Subcutaneous abdominal adipose tissue (tissue), 5 donors: ENCODE measurements around the gene AKIRIN2.
"Not testable (repeated sequence)": the region's sequence is repeated elsewhere in the genome, so short reads cannot be mapped to it uniquely, and the experiment has no call there.

Experiments used
- H3K27ac ChIP-seq: one replicate; pipeline ENCODE4 v1.7.0; 2013; ENCODE audit warnings: low read depth, mild to moderate bottlenecking, inconsistent platforms, low read length, moderate library complexity
- H3K27me3 ChIP-seq, 5 donors: one replicate each; pipeline ENCODE4 v1.7.0; 2013; ENCODE audit warnings: low read length in 5 of 5, inconsistent platforms in 1 of 5; ENCODE audit not compliant: control insufficient read depth in 5 of 5, insufficient read depth in 4 of 5
- H3K36me3 ChIP-seq, 5 donors: one replicate each; pipeline ENCODE4 v1.7.0; 2013; ENCODE audit warnings: low read length in 5 of 5; ENCODE audit not compliant: control insufficient read depth in 5 of 5, insufficient read depth in 5 of 5
- H3K4me1 ChIP-seq, 5 donors: one replicate each; pipeline ENCODE4 v1.7.0; 2013; ENCODE audit warnings: low read length in 5 of 5, mild to moderate bottlenecking in 3 of 5, moderate library complexity in 1 of 5; ENCODE audit not compliant: control insufficient read depth in 5 of 5, insufficient read depth in 5 of 5
- H3K4me3 ChIP-seq, 5 donors: one replicate each; pipeline ENCODE4 v1.7.0; 2013; ENCODE audit warnings: low read length in 5 of 5, low read depth in 1 of 5
- H3K9ac ChIP-seq, 5 donors: one replicate each; pipeline ENCODE4 v1.7.0; 2013; ENCODE audit warnings: low read length in 5 of 5, mild to moderate bottlenecking in 4 of 5, moderate library complexity in 3 of 5
- H3K9me3 ChIP-seq, 5 donors: one replicate each; pipeline ENCODE4 v1.7.0; 2013; ENCODE audit warnings: low read length in 5 of 5; ENCODE audit not compliant: control insufficient read depth in 5 of 5
- donor health status: healthy.
- donor health status: healthy.
- donor health status: healthy.
- donor health status: healthy.
- donor health status: healthy.

The AKIRIN2 gene

DNA sequence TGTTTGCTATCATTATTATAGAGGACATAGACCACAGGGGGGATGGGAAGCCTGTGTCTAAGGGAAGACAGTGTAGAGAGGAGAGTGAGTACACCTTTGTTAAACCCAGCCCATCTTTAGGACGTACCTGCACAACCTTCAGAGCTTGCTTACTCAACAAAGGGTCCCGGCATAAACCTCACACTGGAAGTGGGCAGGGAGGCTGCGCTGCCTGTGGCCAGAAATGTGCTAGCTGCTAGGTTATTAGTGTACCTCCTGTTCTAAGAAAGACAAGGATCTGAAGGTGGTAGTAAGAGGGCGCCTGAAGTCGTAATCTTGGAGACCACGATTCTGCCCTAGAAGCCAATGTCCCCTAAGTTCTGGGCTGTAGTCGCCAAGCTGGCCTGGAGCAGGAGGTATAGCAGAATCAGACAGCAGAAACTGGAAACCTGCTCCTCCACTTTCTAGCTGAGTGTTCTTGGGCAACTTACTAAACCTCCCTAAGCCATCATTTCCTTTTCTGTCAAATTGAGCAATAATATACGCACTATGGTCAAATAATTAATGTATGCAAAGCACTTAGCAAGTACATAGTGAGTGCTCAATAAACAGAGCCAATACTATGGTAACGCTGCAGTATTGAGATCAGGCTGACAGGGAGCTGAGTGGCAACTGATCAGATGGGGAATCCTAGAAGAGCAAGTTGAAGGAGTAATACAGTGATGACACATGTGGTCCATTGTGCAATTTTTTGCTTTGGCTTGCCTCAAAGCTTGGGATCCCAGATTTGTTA, 16.8 kb upstream of the AKIRIN2 start:
- Histone ChIP-seq H3K4me1 (peaks cover 6 to 27% (median 21%) of the 10 kb centered on the region in 5 donors), H3K4me3 (no peak overlapping the region)

DNA sequence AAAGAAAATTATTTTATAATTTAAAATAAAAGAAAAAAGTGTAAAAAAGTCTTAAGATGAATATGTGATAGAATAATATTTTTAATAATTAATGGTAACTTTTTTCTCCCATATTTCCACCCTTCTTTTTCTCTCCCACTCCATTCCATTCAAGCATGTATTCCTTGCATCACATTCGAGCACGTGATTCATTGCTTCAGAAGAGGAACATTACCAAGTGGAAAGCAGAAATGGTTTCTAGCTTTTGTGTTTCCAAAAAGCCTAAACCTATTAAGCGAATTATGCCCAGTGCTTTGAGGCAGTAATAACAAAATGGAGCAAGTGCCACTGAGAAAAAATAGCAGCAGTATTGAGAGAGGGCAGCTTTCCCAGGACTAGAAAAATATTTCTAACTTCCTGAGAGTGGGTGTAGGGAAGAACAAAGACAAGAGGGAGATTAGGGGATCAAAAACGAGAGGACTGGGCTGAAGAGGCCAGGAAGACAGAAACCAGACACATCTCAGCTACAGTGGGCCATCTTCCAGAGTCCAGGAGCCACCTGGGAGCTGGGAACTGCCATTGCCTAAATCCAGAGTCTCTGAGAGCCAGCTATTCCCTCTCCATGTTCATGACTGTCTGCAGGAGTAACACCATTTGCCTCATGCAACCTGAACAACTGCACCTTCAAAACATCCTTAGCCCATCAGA, 15.0 kb upstream of the AKIRIN2 start:
- Histone ChIP-seq H3K27me3 (no peaks in the 10 kb centered on the region), H3K9ac (no peak overlapping the region), H3K4me3 (no peak overlapping the region), H3K27ac (no peak overlapping the region), H3K4me1 (peaks cover 3 to 16% (median 7%) of the 10 kb centered on the region in 5 donors), H3K9me3 (no peaks in the 10 kb centered on the region), H3K36me3 (no peaks in the 10 kb centered on the region)

More for the DNA sequence above, 16.8 kb upstream of the AKIRIN2 start:
- Histone ChIP-seq H3K27ac (no peak overlapping the region), H3K36me3 (no peaks in the 10 kb centered on the region), H3K9ac (no peak overlapping the region), H3K27me3 (no peaks in the 10 kb centered on the region), H3K9me3 (no peaks in the 10 kb centered on the region)

DNA sequence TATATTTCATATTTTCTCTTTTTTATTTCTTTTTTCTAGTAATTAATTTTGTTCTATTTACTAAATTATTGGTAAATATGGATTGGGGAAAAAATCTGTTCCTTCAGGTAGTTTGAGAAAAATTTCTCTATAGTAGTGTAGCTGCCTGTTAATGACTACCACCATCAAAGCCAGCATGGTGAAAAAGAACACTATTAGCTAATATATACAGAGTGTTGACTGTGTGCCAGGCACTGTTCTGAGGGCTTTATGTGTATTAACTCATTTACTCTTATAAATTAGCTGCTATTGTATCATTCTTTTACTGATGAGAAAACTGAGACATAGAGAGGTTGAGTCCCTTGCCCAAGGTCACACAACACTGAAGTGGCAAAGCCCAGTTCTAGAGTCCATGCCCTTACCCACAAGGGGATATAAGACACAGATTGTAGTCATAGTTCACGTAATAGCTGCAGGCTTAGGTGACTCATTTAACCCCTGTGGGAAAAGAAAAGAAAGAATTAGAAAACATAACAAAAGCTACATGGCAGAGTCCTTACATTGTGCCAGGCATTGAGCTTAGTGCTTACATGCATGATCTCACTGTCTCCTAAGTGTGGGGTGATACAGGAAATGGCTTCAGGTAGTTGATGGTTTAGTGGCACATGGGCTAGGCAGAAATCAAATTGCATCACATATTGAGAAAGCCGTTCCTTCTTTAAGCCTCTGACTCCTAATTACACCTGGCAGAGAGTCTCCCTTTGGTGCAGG, 12.2 kb upstream of the AKIRIN2 start:
- no peaks in the 10 kb centered on the region for H3K27me3 ChIP-seq
- no peak overlapping the region for H3K27ac ChIP-seq
- H3K36me3 ChIP-seq: no peaks in the 10 kb centered on the region
- no peak overlapping the region for H3K4me3 ChIP-seq
- no peak overlapping the region for H3K9ac ChIP-seq
- no peaks in the 10 kb centered on the region for H3K9me3 ChIP-seq
- peaks cover 3 to 9% (median 7%) of the 10 kb centered on the region in 5 donors for H3K4me1 ChIP-seq

- not testable (repeated sequence) for H3K4me3 ChIP-seq, H3K9me3 ChIP-seq, H3K9ac ChIP-seq, H3K36me3 ChIP-seq, H3K4me1 ChIP-seq, H3K27me3 ChIP-seq, H3K27ac ChIP-seq
Observed at GRCh38 chr6:87712713-87713112, 10.7 kb upstream of the AKIRIN2 start.

DNA sequence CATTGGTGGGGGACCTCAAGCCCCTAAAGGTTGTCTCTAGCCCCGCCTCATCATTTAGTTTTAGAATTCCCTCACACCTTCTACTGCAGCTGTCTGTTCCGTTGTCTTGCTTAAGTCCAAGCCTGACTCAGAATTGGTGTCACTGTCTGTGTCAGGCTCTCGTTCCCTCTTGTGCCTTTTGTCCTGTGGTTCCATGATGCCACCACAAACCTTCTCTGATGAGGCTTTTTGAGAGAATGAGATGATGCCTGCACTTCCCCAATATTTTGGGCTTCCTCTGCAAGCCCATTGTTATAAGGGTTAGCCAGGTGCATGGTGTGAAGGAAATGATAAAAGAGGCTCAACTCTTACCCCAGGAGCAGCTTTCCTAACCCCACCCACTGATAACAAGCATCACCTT, 8.1 kb upstream of the AKIRIN2 start:
- Histone ChIP-seq H3K4me3 (no peak overlapping the region), H3K4me1 (peaks cover 0 to 3% (median 0%) of the 10 kb centered on the region in 5 donors), H3K9me3 (no peaks in the 10 kb centered on the region), H3K27ac (no peak overlapping the region), H3K9ac (no peak overlapping the region), H3K36me3 (no peaks in the 10 kb centered on the region), H3K27me3 (no peaks in the 10 kb centered on the region)

DNA sequence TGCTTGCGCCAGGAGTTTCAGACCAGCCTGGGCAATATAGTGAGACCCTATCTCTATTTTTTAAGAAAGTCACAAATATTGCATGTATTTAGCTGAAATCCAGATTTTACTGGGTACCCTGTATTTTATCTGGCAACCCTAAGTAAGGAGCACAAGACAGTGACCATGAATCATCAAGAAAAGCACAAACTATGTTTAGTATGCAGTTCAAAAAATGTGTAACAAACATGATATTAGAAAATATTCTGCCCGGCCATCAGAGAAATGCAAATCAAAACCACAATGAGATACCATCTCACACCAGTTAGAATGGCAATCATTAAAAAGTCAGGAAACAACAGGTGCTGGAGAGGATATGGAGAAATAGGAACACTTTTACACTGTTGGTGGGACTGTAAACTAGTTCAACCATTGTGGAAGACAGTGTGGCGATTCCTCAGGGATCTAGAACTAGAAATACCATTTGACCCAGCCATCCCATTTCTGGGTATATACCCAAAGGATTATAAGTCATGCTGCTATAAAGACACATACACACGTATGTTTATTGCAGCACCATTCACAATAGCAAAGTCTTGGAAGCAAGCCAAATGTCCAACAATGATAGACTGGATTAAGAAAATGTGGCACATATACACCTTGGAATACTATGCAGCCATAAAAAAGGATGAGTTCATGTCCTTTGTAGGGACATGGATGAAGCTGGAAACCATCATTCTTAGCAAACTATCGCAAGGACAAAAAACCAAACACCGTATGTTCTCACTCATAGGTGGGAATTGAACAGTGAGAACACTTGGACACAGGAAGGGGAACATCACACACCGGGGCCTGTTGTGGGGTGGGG, 6.8 kb upstream of the AKIRIN2 start:
- not testable (repeated sequence) for H3K36me3 ChIP-seq, H3K4me1 ChIP-seq, H3K27me3 ChIP-seq, H3K9me3 ChIP-seq, H3K4me3 ChIP-seq, H3K9ac ChIP-seq, H3K27ac ChIP-seq

DNA sequence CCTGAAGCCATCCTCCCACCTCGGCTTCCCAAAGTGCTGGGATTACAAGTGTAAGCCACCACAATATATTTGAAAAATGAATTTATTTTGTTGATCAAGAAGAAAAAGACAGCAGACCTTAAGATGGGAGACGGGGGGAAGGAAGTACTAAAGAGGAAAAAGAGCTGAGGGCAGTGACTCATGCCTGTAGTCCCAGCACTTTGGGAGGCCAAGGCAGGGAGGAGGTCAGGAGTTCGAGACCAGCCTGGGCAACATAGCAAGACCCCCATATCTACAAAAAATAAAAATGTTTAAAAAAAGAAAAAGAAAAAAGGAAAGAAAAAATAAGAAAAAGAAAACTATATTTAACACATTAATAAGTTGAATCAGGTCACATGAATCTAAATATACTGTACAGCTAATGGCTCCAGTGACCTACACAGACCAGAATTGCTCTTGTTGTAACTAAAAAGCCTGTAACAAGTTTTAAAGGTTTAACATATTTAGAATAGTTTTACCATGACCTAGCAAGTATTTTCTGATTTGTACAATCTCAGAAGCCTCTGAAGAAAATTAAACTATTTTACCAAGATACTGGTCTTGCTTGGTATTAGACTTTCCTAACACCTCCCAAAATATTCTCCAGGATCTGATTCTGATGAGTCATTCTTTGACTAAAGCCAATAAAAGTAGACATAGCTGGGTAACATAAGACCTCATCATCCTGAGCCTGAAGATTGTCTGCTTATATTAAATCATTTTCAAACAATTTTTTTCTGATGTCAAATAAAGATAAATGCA, 4.3 kb upstream of the AKIRIN2 start:
- H3K27me3 ChIP-seq: no peaks in the 10 kb centered on the region
- no peak overlapping the region for H3K27ac ChIP-seq
- H3K4me1 ChIP-seq: peaks cover 0 to 9% (median 7%) of the 10 kb centered on the region in 5 donors
- H3K4me3 ChIP-seq: no peak overlapping the region
- H3K36me3 ChIP-seq: no peaks in the 10 kb centered on the region
- no peak overlapping the region for H3K9ac ChIP-seq
- H3K9me3 ChIP-seq: no peaks in the 10 kb centered on the region

DNA sequence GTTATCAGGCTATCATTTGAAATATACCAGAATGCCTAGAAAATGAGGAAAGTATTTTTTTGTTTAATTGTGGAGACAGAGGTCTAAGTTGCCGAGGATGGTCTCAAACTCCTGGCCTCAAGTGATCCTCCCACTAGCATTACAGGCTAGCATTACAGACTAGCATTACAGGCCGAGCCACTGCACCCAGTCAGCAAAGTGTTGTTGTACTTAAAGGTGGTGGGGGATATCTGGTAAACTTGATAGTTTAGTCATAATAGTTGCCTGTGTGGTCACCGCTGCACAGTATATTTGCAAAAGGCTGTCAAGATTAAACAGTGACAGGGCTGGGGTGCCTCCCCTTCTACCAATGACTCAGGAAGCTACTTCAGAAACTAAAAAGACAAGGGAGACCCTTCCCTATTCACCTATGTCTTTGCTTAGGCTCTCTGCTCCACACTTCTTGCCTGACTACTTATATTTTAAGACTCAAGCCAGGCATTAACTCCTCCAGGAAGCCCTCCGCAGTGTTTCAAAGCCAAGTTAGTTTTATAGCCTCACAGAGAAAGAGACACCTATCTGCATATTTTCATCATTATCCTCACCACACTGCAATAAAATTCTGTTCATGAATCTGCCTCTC, 3.1 kb upstream of the AKIRIN2 start:
- Histone ChIP-seq H3K36me3 (no peaks in the 10 kb centered on the region), H3K4me1 (peaks cover 0 to 10% (median 9%) of the 10 kb centered on the region in 5 donors), H3K9me3 (no peaks in the 10 kb centered on the region), H3K27ac (no peak overlapping the region), H3K27me3 (no peaks in the 10 kb centered on the region), H3K9ac (no peak overlapping the region), H3K4me3 (no peak overlapping the region)

- peak overlapping the region; percentile 99 for H3K27ac ChIP-seq
- peaks cover 0 to 27% (median 18%) of the 10 kb centered on the region in 5 donors for H3K4me1 ChIP-seq
- H3K9ac ChIP-seq: peak overlapping the region; percentile 21 to 99 (median 81)
- peak overlapping the region; percentile 59 to 98 (median 85) for H3K4me3 ChIP-seq
- not testable (repeated sequence) for H3K27me3 ChIP-seq, H3K36me3 ChIP-seq, H3K9me3 ChIP-seq
Observed at GRCh38 chr6:87703039-87703438, 1.0 kb upstream of the AKIRIN2 start.
